GM06990 (cell line): ENCODE results near the gene MAPRE2.

Experiments
- DNase-seq: peaks from one replicate; pipeline ENCODE4 v3.0.0-alpha.2; 2011; ENCODE audit not compliant: insufficient read length; ENCODE audit errors: extremely low read depth
- H3K27me3 ChIP-seq: replicated peaks from 2 replicates; pipeline ENCODE4 v1.6.0; 2011; ENCODE audit warnings: low read length; ENCODE audit not compliant: control insufficient read depth, insufficient read depth
- H3K36me3 ChIP-seq: 2 replicates; pipeline ENCODE4 v1.5.1; 2011; ENCODE audit warnings: low read length; ENCODE audit not compliant: control insufficient read depth, insufficient read depth
- H3K4me3 ChIP-seq: replicated peaks from 2 replicates; pipeline ENCODE4 v1.5.1; 2011; ENCODE audit warnings: low read depth, mild to moderate bottlenecking, control low read depth, low read length
- CTCF ChIP-seq: IDR thresholded peaks from 2 replicates; pipeline ENCODE4 v1.5.1; 2011; ENCODE audit warnings: low read length, control low read depth, mild to moderate bottlenecking, inconsistent platforms; ENCODE audit not compliant: insufficient read depth, poor library complexity, severe bottlenecking

MAPRE2 gene

GRCh38 chr18:35085450-35086380 lies 44.5 kb downstream of the MAPRE2 start:
- no peaks in the 10 kb centered on the region for H3K36me3 ChIP-seq
- DNase-seq, result no peak
- TF ChIP-seq CTCF, result no peak
- no peak overlapping the region for H3K4me3 ChIP-seq
- no peaks in the 10 kb centered on the region for H3K27me3 ChIP-seq

GRCh38 chr18:35086704-35087103 lies 45.5 kb downstream of the MAPRE2 start:
- H3K4me3 ChIP-seq, result no peak overlapping the region
- no peak for TF ChIP-seq CTCF
- H3K36me3 ChIP-seq, result no peaks in the 10 kb centered on the region
- H3K27me3 ChIP-seq, result no peaks in the 10 kb centered on the region
- DNase-seq, result no peak

- TF ChIP-seq CTCF, result no peak
- no peaks in the 10 kb centered on the region for H3K36me3 ChIP-seq
- H3K4me3 ChIP-seq, result no peak overlapping the region
- H3K27me3 ChIP-seq, result no peaks in the 10 kb centered on the region
- DNase-seq, result no peak
These were observed 46.5 kb downstream of the MAPRE2 start for GRCh38 chr18:35087726-35088125.

GRCh38 chr18:35088921-35089320 lies 47.7 kb downstream of the MAPRE2 start:
- Histone ChIP-seq H3K36me3 (no peaks in the 10 kb centered on the region), H3K27me3 (no peaks in the 10 kb centered on the region), H3K4me3 (no peak overlapping the region)
- DNase-seq, result no peak
- no peak for TF ChIP-seq CTCF

- no peak overlapping the region for H3K4me3 ChIP-seq
- H3K36me3 ChIP-seq, result no peaks in the 10 kb centered on the region
- H3K27me3 ChIP-seq, result no peaks in the 10 kb centered on the region
- no peak for DNase-seq
- no peak for TF ChIP-seq CTCF
These were observed 48.2 kb downstream of the MAPRE2 start for GRCh38 chr18:35089382-35089781.
